ENCODE data around the gene SERGEF.

- TF ChIP-seq MAX (IDR thresholded peaks at IDR 0.05) = no peak
- no peak for TF ChIP-seq CTCF (IDR thresholded peaks at IDR 0.05; ENCODE audit: low read depth, low read length, missing input control)
- no peak for TF ChIP-seq REST (IDR thresholded peaks at IDR 0.05)
- TF ChIP-seq EGR1 (IDR thresholded peaks at IDR 0.05; ENCODE audit: low read depth in 2 of 2) = no peak
- no peak for TF ChIP-seq RAD21 (IDR thresholded peaks at IDR 0.05)
- TF ChIP-seq YY1 (IDR thresholded peaks at IDR 0.05) = no peak
- TF ChIP-seq GABPA (IDR thresholded peaks at IDR 0.05 in 1 of 2, conservative IDR thresholded peaks at IDR 0.05 in 1 of 2) = no peak
- no peak for TF ChIP-seq JUND (IDR thresholded peaks at IDR 0.05)
- TF ChIP-seq ATF3 (IDR thresholded peaks at IDR 0.05) = no peak
- no peak for TF ChIP-seq TAF1 (conservative IDR thresholded peaks at IDR 0.05)
These were observed 135.0 kb downstream of the SERGEF start for GRCh38 chr11:17877886-17878285.
